GM19452 (cell line): ENCODE results near the gene PDPR.
"Not testable (repeated sequence)": the region's sequence is repeated elsewhere in the genome, so short reads cannot be mapped to it uniquely, and the experiment has no call there.

Experiments used
- ATAC-seq: cut with Tn5 transposase; IDR thresholded peaks from one replicate; pipeline ENCODE4 v1.9.1; 2021; ENCODE audit not compliant: unreplicated experiment

The PDPR gene

GRCh38 chr16:70113982-70114826 is at the start of gene PDPR:
PDPR (plus strand) TSS chr16:70114332; CDS start chr16:70120493, 6,161 bp downstream.
- ATAC-seq, result peak; percentile 92

GRCh38 chr16:70064841-70065370 is 49.2 kb upstream of the PDPR start:
- not testable (repeated sequence) for ATAC-seq

- ATAC-seq, result peak; percentile 35
These were observed 48.8 kb upstream of the PDPR start for GRCh38 chr16:70065376-70065745.

- ATAC-seq, result peak; percentile 97
These were observed 48.1 kb upstream of the PDPR start for GRCh38 chr16:70065746-70066658.

- not testable (repeated sequence) for ATAC-seq
These were observed 47.4 kb upstream of the PDPR start for GRCh38 chr16:70066751-70067150.

GRCh38 chr16:70079081-70079480 is 35.1 kb upstream of the PDPR start:
- ATAC-seq, result not testable (repeated sequence)

- not testable (repeated sequence) for ATAC-seq
These were observed 32.9 kb upstream of the PDPR start for GRCh38 chr16:70081219-70081618.

- not testable (repeated sequence) for ATAC-seq
These were observed 30.2 kb upstream of the PDPR start for GRCh38 chr16:70083931-70084330.

- ATAC-seq, result not testable (repeated sequence)
These were observed 26.0 kb upstream of the PDPR start for GRCh38 chr16:70088160-70088559.

- ATAC-seq, result not testable (repeated sequence)
These were observed 25.3 kb upstream of the PDPR start for GRCh38 chr16:70088877-70089276.

GRCh38 chr16:70089289-70089688 is 24.8 kb upstream of the PDPR start:
- not testable (repeated sequence) for ATAC-seq

GRCh38 chr16:70091104-70091503 is 23.0 kb upstream of the PDPR start:
- not testable (repeated sequence) for ATAC-seq

GRCh38 chr16:70094096-70094495 is 20.0 kb upstream of the PDPR start:
- ATAC-seq, result not testable (repeated sequence)

GRCh38 chr16:70109583-70110279 is 4.4 kb upstream of the PDPR start:
- ATAC-seq, result not testable (repeated sequence)

- ATAC-seq, result not testable (repeated sequence)
These were observed 2.0 kb upstream of the PDPR start for GRCh38 chr16:70112162-70112561.

- peak; percentile 18 for ATAC-seq
These were observed 542 bp upstream of the PDPR start for GRCh38 chr16:70113599-70113981.

GRCh38 chr16:70118354-70118753 is 4.2 kb downstream of the PDPR start:
- ATAC-seq, result not testable (repeated sequence)

GRCh38 chr16:70118776-70119175 is 4.6 kb downstream of the PDPR start:
- not testable (repeated sequence) for ATAC-seq

- ATAC-seq, result not testable (repeated sequence)
These were observed 6.3 kb downstream of the PDPR start for GRCh38 chr16:70120398-70120797.

- not testable (repeated sequence) for ATAC-seq
These were observed 9.7 kb downstream of the PDPR start for GRCh38 chr16:70123822-70124221.

- not testable (repeated sequence) for ATAC-seq
These were observed 12.1 kb downstream of the PDPR start for GRCh38 chr16:70126226-70126625.
